ENCODE measurements around the gene KCNK2. TPM values are rescaled to one million over a fixed set of nuclear protein-coding genes. Genes with fewer than 3 reads are reported as not detected.

Gene KCNK2
- total and polyA plus RNA-seq, 10 of the 15 experiments (the other 5 are each of a cell fraction or from before 2014, with no cell fraction given), result 0.04 to 0.13 (median 0.08) TPM; not detected in 4

GRCh38 chr1:215263636-215264035 lies 181.1 kb downstream of the KCNK2 start (continued):
- no peak for TF ChIP-seq POLR2AphosphoS5 (IDR thresholded peaks at IDR 0.05; ENCODE audit: low read length)
- no peak for TF ChIP-seq SMAD5 (IDR thresholded peaks at IDR 0.05; ENCODE audit: low read depth)
- no peak for TF ChIP-seq IRF3 (IDR thresholded peaks at IDR 0.05)
- no peak for TF ChIP-seq CBX3 (IDR thresholded peaks at IDR 0.05; ENCODE audit: borderline replicate concordance, low read depth)
- no peak for TF ChIP-seq SP1 (IDR thresholded peaks at IDR 0.05; ENCODE audit: low read depth, low read length)
- no peak for TF ChIP-seq IRF4 (IDR thresholded peaks at IDR 0.05; ENCODE audit: low read depth, low read length)
- TF ChIP-seq RBBP5 (conservative IDR thresholded peaks at IDR 0.05), result no peak

- ChIA-PET RAD21 (ENCODE audit: unreplicated experiment) (no interaction called here), CTCF (no interaction called here), SMC1A (ENCODE audit: uncharacterized antibody, unreplicated experiment) (no interaction called here), POLR2A (no interaction called here)
- H3K79me2 ChIP-seq (ENCODE audit: control insufficient read depth, insufficient read depth, low read length), result no peaks in the 10 kb centered on the region
- no peak overlapping the region for H2AFZ ChIP-seq (ENCODE audit: control insufficient read depth, low read depth, low read length)
- 35% methylated on average over 3 of the region's 3 CpGs for WGBS (ENCODE audit: insufficient coverage, insufficient replicate concordance, low lambda C conversion rate, missing lambda C conversion rate)
- ATAC-seq, result no peak
- no peak for FAIRE-seq
- intact Hi-C loops (cut with micrococcal nuclease; ENCODE audit: unreplicated experiment) (no loop called here), in situ Hi-C loops (cut with MboI) (no loop called here)
- BruUV-seq (replicated peaks), result no TSS peak
- no peak overlapping the region for H3K9ac ChIP-seq (ENCODE audit: control insufficient read depth, insufficient read depth, low read length)
- DNase-seq (ENCODE audit: low read depth, low spot score), result no peak
- TF ChIP-seq IRF3 (IDR thresholded peaks at IDR 0.05) (no peak), REST (IDR thresholded peaks at IDR 0.05; ENCODE audit: low read depth, low read length) (no peak), NFYA (IDR thresholded peaks at IDR 0.05; ENCODE audit: borderline replicate concordance, low read depth, low read length) (no peak), MEF2B (IDR thresholded peaks at IDR 0.05; ENCODE audit: partially characterized antibody, poor library complexity, severe bottlenecking) (no peak), PKNOX1 (IDR thresholded peaks at IDR 0.05) (no peak), CHD2 (IDR thresholded peaks at IDR 0.05; ENCODE audit: borderline replicate concordance, low read depth, low read length) (no peak), JUNB (IDR thresholded peaks at IDR 0.05) (no peak)
- no peaks in the 10 kb centered on the region for H3K9me3 ChIP-seq (replicated peaks; ENCODE audit: control insufficient read depth, insufficient read depth, low read length)
- no peaks in the 10 kb centered on the region for H3K36me3 ChIP-seq (ENCODE audit: control insufficient read depth in 2 of 2, insufficient read depth in 2 of 2, low read length in 1 of 2)
- H3K4me3 ChIP-seq, result no peak overlapping the region
- no peak overlapping the region for H3K4me2 ChIP-seq (ENCODE audit: control insufficient read depth, insufficient read depth)
- H3K27ac ChIP-seq (ENCODE audit: control insufficient read depth, insufficient read depth), result no peak overlapping the region
- no peaks in the 10 kb centered on the region for H4K20me1 ChIP-seq (ENCODE audit: control insufficient read depth, insufficient read depth)
- H3K4me1 ChIP-seq (ENCODE audit: control insufficient read depth, insufficient read depth, low read length), result no peaks in the 10 kb centered on the region
- H3K27me3 ChIP-seq (replicated peaks in 1 of 2; ENCODE audit: control insufficient read depth in 2 of 2, insufficient read depth in 2 of 2, low read length in 1 of 2), result no peaks in the 10 kb centered on the region
Measured at GRCh38 chr1:215264649-215265048, 182.1 kb downstream of the KCNK2 start.

Data from GM12878 (cell line).